H9 (cell line): ENCODE data around the gene HBG2. TPM values are rescaled to one million over a fixed set of nuclear protein-coding genes. Genes with fewer than 3 reads are reported as not detected.

ENCODE experiments used
- DNase-seq: peaks from one replicate; pipeline ENCODE4 v3.0.0-alpha.2; 2017
- H2AFZ ChIP-seq: one replicate; pipeline ENCODE4 v1.6.1; 2013; ENCODE audit warnings: mild to moderate bottlenecking, low read length, control low read depth, moderate library complexity
- H2AK5ac ChIP-seq: 2 replicates; pipeline ENCODE4 v1.6.1; 2013; ENCODE audit warnings: low read length, control low read depth, mixed read lengths; ENCODE audit not compliant: insufficient read length
- H2BK120ac ChIP-seq: one replicate; pipeline ENCODE4 v1.6.1; 2013; ENCODE audit warnings: low read depth, mild to moderate bottlenecking, low read length, control low read depth, inconsistent platforms; ENCODE audit not compliant: poor library complexity, severe bottlenecking
- H2BK12ac ChIP-seq: 2 replicates; pipeline ENCODE4 v1.6.1; 2013; ENCODE audit warnings: low read length, control low read depth, mixed read lengths, low read depth; ENCODE audit not compliant: insufficient read length
- H2BK15ac ChIP-seq: 2 replicates; pipeline ENCODE4 v1.6.1; 2013; ENCODE audit warnings: low read depth, low read length, control low read depth
- H2BK20ac ChIP-seq: one replicate; pipeline ENCODE4 v1.6.1; 2013; ENCODE audit warnings: low read depth, mild to moderate bottlenecking, low read length, control low read depth, inconsistent platforms; ENCODE audit not compliant: poor library complexity, severe bottlenecking
- H2BK5ac ChIP-seq: 2 replicates; pipeline ENCODE4 v1.6.1; 2013; ENCODE audit warnings: low read length, control low read depth, mixed read lengths; ENCODE audit not compliant: insufficient read length
- H3K14ac ChIP-seq: 2 replicates; pipeline ENCODE4 v1.6.1; 2013; ENCODE audit warnings: low read length, control low read depth; ENCODE audit not compliant: insufficient read depth
- H3K18ac ChIP-seq: 2 replicates; pipeline ENCODE4 v1.6.1; 2013; ENCODE audit warnings: low read depth, mild to moderate bottlenecking, mixed read lengths, low read length, control low read depth; ENCODE audit not compliant: insufficient read length
- H3K23ac ChIP-seq: 2 replicates; pipeline ENCODE4 v1.6.1; 2013; ENCODE audit warnings: low read length, control low read depth, mixed read lengths, low read depth; ENCODE audit not compliant: insufficient read length
- H3K23me2 ChIP-seq: 2 replicates; pipeline ENCODE4 v1.6.1; 2013; ENCODE audit warnings: low read depth, mild to moderate bottlenecking, mixed read lengths, low read length, control low read depth; ENCODE audit not compliant: insufficient read length, poor library complexity, severe bottlenecking
- H3K27ac ChIP-seq: 2 replicates; pipeline ENCODE4 v1.5.1; 2013; ENCODE audit warnings: low read length, control low read depth, mixed read lengths, low read depth; ENCODE audit not compliant: insufficient read length
- H3K27me3 ChIP-seq: 2 replicates; pipeline ENCODE4 v1.6.1; 2013; ENCODE audit warnings: low read length, control low read depth, inconsistent platforms; ENCODE audit not compliant: insufficient read depth
- H3K4ac ChIP-seq: 2 replicates; pipeline ENCODE4 v1.6.1; 2013; ENCODE audit warnings: low read depth, mild to moderate bottlenecking, control low read depth, inconsistent platforms, low read length, moderate library complexity
- H3K4me1 ChIP-seq: 2 replicates; pipeline ENCODE4 v1.6.1; 2013; ENCODE audit warnings: low read length, control low read depth, inconsistent platforms; ENCODE audit not compliant: insufficient read depth
- H3K4me2 ChIP-seq: 2 replicates; pipeline ENCODE4 v1.6.1; 2013; ENCODE audit warnings: low read length, control low read depth, mixed read lengths; ENCODE audit not compliant: insufficient read length, insufficient read depth
- H3K56ac ChIP-seq: 2 replicates; pipeline ENCODE4 v1.6.1; 2013; ENCODE audit warnings: low read depth, mild to moderate bottlenecking, mixed read lengths, low read length, control low read depth; ENCODE audit not compliant: insufficient read length
- H3K79me1 ChIP-seq: 2 replicates; pipeline ENCODE4 v1.6.1; 2013; ENCODE audit warnings: low read depth, mild to moderate bottlenecking, moderate library complexity, low read length, control low read depth, inconsistent platforms; ENCODE audit not compliant: insufficient read depth, poor library complexity, severe bottlenecking
- H3K79me2 ChIP-seq: 2 replicates; pipeline ENCODE4 v1.6.1; 2013; ENCODE audit warnings: low read length, control low read depth, inconsistent platforms; ENCODE audit not compliant: insufficient read depth
- H3K9ac ChIP-seq: 2 replicates; pipeline ENCODE4 v1.6.1; 2013; ENCODE audit warnings: low read length, control low read depth, mixed read lengths; ENCODE audit not compliant: insufficient read length; ENCODE audit errors: extremely low read depth
- H3K9me3 ChIP-seq: one replicate; pipeline ENCODE4 v1.6.1; 2013; ENCODE audit warnings: low read depth, low read length, inconsistent platforms; ENCODE audit not compliant: control insufficient read depth
- H3T11ph ChIP-seq: one replicate; pipeline ENCODE4 v1.6.1; 2013; ENCODE audit warnings: mild to moderate bottlenecking, low read length, control low read depth, inconsistent platforms
- H4K20me1 ChIP-seq: one replicate; pipeline ENCODE4 v1.6.1; 2013; ENCODE audit not compliant: control insufficient read depth, insufficient read length, insufficient read depth
- H4K5ac ChIP-seq: 2 replicates; pipeline ENCODE4 v1.6.1; 2013; ENCODE audit warnings: low read depth, mild to moderate bottlenecking, mixed read lengths, low read length, control low read depth; ENCODE audit not compliant: insufficient read length
- H4K8ac ChIP-seq: replicated peaks from 2 replicates; pipeline ENCODE4 v1.6.1; 2013; ENCODE audit warnings: low read length, control low read depth, mixed read lengths, low read depth; ENCODE audit not compliant: insufficient read length
- H4K91ac ChIP-seq: 2 replicates; pipeline ENCODE4 v1.6.1; 2013; ENCODE audit warnings: low read depth, mild to moderate bottlenecking, moderate library complexity, mixed read lengths, low read length, control low read depth; ENCODE audit not compliant: insufficient read length
- H3K27ac Mint-ChIP-seq, 3 experiments: 2 replicates in 2 of 3; 3 replicates in 1 of 3; pipeline ENCODE4 v1.8.0; 2020 to 2021; ENCODE audit warnings: mixed read lengths in 3 of 3, mild to moderate bottlenecking in 1 of 3, moderate library complexity in 1 of 3
- H3K27me3 Mint-ChIP-seq: 2 replicates; pipeline ENCODE4 v1.8.0; 2021; ENCODE audit warnings: low read depth, mild to moderate bottlenecking, moderate library complexity, mixed read lengths
- H3K36me3 Mint-ChIP-seq, 3 experiments: 2 replicates in 2 of 3; 3 replicates in 1 of 3; pipeline ENCODE4 v1.8.0; 2020 to 2021; ENCODE audit warnings: low read depth in 3 of 3, mixed read lengths in 3 of 3; ENCODE audit not compliant: insufficient read depth in 1 of 3
- H3K4me1 Mint-ChIP-seq, 2 experiments: 2 replicates each; pipeline ENCODE4 v1.8.0; 2020; ENCODE audit warnings: mixed read lengths in 2 of 2
- H3K4me3 Mint-ChIP-seq, 2 experiments: 2 replicates in 1 of 2; 3 replicates in 1 of 2; pipeline ENCODE4 v1.8.0; 2020 to 2021; ENCODE audit warnings: mild to moderate bottlenecking in 2 of 2, mixed read lengths in 2 of 2, moderate library complexity in 1 of 2
- H3K9me3 Mint-ChIP-seq, 2 experiments: 2 replicates in 1 of 2; 3 replicates in 1 of 2; pipeline ENCODE4 v1.8.0; 2020; ENCODE audit warnings: mild to moderate bottlenecking in 2 of 2, mixed read lengths in 2 of 2, moderate library complexity in 1 of 2
- CTCF ChIP-seq: fragments of 200-600 bp; sonication (generic); conservative IDR thresholded peaks from 3 replicates; pipeline ENCODE4 v1.8.0; 2021; ENCODE audit warnings: antibody characterized with exemption, mild to moderate bottlenecking
- WGBS: extraction: QIAGEN DNeasy Blood & Tissue Kit; methylation state at CpG from one replicate; pipeline ENCODE4 v1.1.7; 2013; ENCODE audit warnings: missing lambda C conversion rate, low lambda C conversion rate, mixed read lengths; ENCODE audit not compliant: insufficient read length; ENCODE audit errors: extremely low coverage; 5-methylcytosine and 5-hydroxymethylcytosine counted together
- total RNA-seq: library from RNA; stranded (reverse); gene quantifications from 2 replicates; pipeline ENCODE4 v1.2.1, GENCODE V29; 2021

Gene HBG2
- total RNA-seq, 1 experiment from 2014 or later: not detected

- H3K9me3 ChIP-seq: no peaks in the 10 kb centered on the region
- no peaks in the 10 kb centered on the region for H3K79me1 ChIP-seq
- no peak overlapping the region for H3K27ac ChIP-seq
- H4K20me1 ChIP-seq: no peaks in the 10 kb centered on the region
- no peak for TF ChIP-seq CTCF
- no peak overlapping the region for H2BK15ac ChIP-seq
- H3K4me1 ChIP-seq: no peaks in the 10 kb centered on the region
- Mint-ChIP-seq H3K4me3 (no peak overlapping the region), H3K27me3 (no peaks in the 10 kb centered on the region), H3K36me3 (no peaks in the 10 kb centered on the region), H3K9me3 (no peaks in the 10 kb centered on the region), H3K27ac (no peak overlapping the region), H3K4me1 (no peaks in the 10 kb centered on the region)
- H3K23ac ChIP-seq: no peak overlapping the region
- H3K9ac ChIP-seq: no peak overlapping the region
- H2BK5ac ChIP-seq: no peak overlapping the region
- H3T11ph ChIP-seq: no peak overlapping the region
- H3K79me2 ChIP-seq: no peaks in the 10 kb centered on the region
- H3K23me2 ChIP-seq: no peaks in the 10 kb centered on the region
- no peak overlapping the region for H2BK120ac ChIP-seq
- no peak overlapping the region for H3K4me2 ChIP-seq
- H2AFZ ChIP-seq: no peak overlapping the region
- no peaks in the 10 kb centered on the region for H3K27me3 ChIP-seq
- no peak overlapping the region for H2AK5ac ChIP-seq
- no peak overlapping the region for H3K14ac ChIP-seq
- H4K5ac ChIP-seq: no peak overlapping the region
- DNase-seq: no peak
- no peak overlapping the region for H3K18ac ChIP-seq
- H4K91ac ChIP-seq: no peak overlapping the region
- WGBS: no CpG with 5 or more reads among the region's 2 CpGs
- no peak overlapping the region for H3K56ac ChIP-seq
- no peak overlapping the region for H2BK20ac ChIP-seq
- no peak overlapping the region for H4K8ac ChIP-seq
- no peak overlapping the region for H3K4ac ChIP-seq
- no peak overlapping the region for H2BK12ac ChIP-seq
Observed at GRCh38 chr11:5229796-5230195, 24.8 kb downstream of the HBG2 start.
